Measurements from ENCODE around the gene SLC13A3.

SLC13A3 gene

GRCh38 chr20:46634528-46634927 is 16.7 kb downstream of the SLC13A3 start:
- DNase-seq, result no peak

GRCh38 chr20:46631874-46632446 is 19.3 kb downstream of the SLC13A3 start:
- DNase-seq, result no peak

- DNase-seq, result no peak
These were observed 19.9 kb downstream of the SLC13A3 start for GRCh38 chr20:46631212-46631869.

GRCh38 chr20:46630306-46630705 is 21.0 kb downstream of the SLC13A3 start:
- no peak for DNase-seq

GRCh38 chr20:46629341-46629740 is 21.9 kb downstream of the SLC13A3 start:
- DNase-seq, result no peak

GRCh38 chr20:46627234-46627633 is 24.0 kb downstream of the SLC13A3 start:
- no peak for DNase-seq

- no peak for DNase-seq
These were observed 24.5 kb downstream of the SLC13A3 start for GRCh38 chr20:46626758-46627157.

- DNase-seq, result no peak
These were observed 25.3 kb downstream of the SLC13A3 start for GRCh38 chr20:46625875-46626373.

- DNase-seq, result no peak
These were observed 26.3 kb downstream of the SLC13A3 start for GRCh38 chr20:46624946-46625345.

- no peak for DNase-seq
These were observed 29.1 kb downstream of the SLC13A3 start for GRCh38 chr20:46622165-46622564.

- DNase-seq, result no peak
These were observed 29.8 kb downstream of the SLC13A3 start for GRCh38 chr20:46621492-46621891.

- no peak for DNase-seq
These were observed 31.8 kb downstream of the SLC13A3 start for GRCh38 chr20:46619445-46619844.

- no peak for DNase-seq
These were observed 32.8 kb downstream of the SLC13A3 start for GRCh38 chr20:46618316-46619100.

- DNase-seq, result no peak
These were observed 36.8 kb downstream of the SLC13A3 start for GRCh38 chr20:46614503-46614902.

GRCh38 chr20:46610145-46610544 is 41.1 kb downstream of the SLC13A3 start:
- no peak for DNase-seq

GRCh38 chr20:46609043-46609442 is 42.2 kb downstream of the SLC13A3 start:
- DNase-seq, result no peak

- DNase-seq, result no peak
These were observed 43.3 kb downstream of the SLC13A3 start for GRCh38 chr20:46607849-46608497.

- no peak for DNase-seq
These were observed 43.9 kb downstream of the SLC13A3 start for GRCh38 chr20:46607191-46607848.

- no peak for DNase-seq
These were observed 44.5 kb downstream of the SLC13A3 start for GRCh38 chr20:46606817-46607190.

- no peak for DNase-seq
These were observed 45.1 kb downstream of the SLC13A3 start for GRCh38 chr20:46605978-46606816.

GRCh38 chr20:46605181-46605580 is 46.1 kb downstream of the SLC13A3 start:
- DNase-seq, result no peak

Data from left hindlimb (tissue), 1 donor.